Globus pallidus (tissue), 1 donor: ENCODE results near the gene MOCOS.

Experiments used
- DNase-seq: peaks from one replicate; pipeline ENCODE4 v3.0.0-alpha.2; 2015; ENCODE audit warnings: low spot score

MOCOS gene

GRCh38 chr18:36273347-36273746, 86.0 kb downstream of the MOCOS start:
- DNase-seq, result no peak

GRCh38 chr18:36274083-36274715, 86.9 kb downstream of the MOCOS start:
- no peak for DNase-seq

GRCh38 chr18:36275561-36275960, 88.3 kb downstream of the MOCOS start:
- no peak for DNase-seq

GRCh38 chr18:36279001-36279400, 91.7 kb downstream of the MOCOS start:
- no peak for DNase-seq

GRCh38 chr18:36281936-36282335, 94.6 kb downstream of the MOCOS start:
- no peak for DNase-seq

- DNase-seq, result no peak
Observed at GRCh38 chr18:36283448-36283847, 96.2 kb downstream of the MOCOS start.

GRCh38 chr18:36284268-36284667, 97.0 kb downstream of the MOCOS start:
- peak; percentile 4 for DNase-seq

GRCh38 chr18:36284671-36285295, 97.5 kb downstream of the MOCOS start:
- peak; percentile 72 for DNase-seq

- no peak for DNase-seq
Observed at GRCh38 chr18:36287653-36288052, 100.4 kb downstream of the MOCOS start.

GRCh38 chr18:36288689-36289088, 101.4 kb downstream of the MOCOS start:
- no peak for DNase-seq

- no peak for DNase-seq
Observed at GRCh38 chr18:36294031-36294430, 106.7 kb downstream of the MOCOS start.

- no peak for DNase-seq
Observed at GRCh38 chr18:36295214-36295613, 107.9 kb downstream of the MOCOS start.

GRCh38 chr18:36295880-36296301, 108.6 kb downstream of the MOCOS start:
- DNase-seq, result no peak

- peak; percentile 65 for DNase-seq
Observed at GRCh38 chr18:36296650-36297416, 109.5 kb downstream of the MOCOS start.

GRCh38 chr18:36297417-36298125, 110.3 kb downstream of the MOCOS start, which contains the start of gene FHOD3:
FHOD3 (plus strand) TSS chr18:36297713; CDS start chr18:36297836, 123 bp downstream.
- DNase-seq, result peak; percentile 28

- DNase-seq, result no peak
Observed at GRCh38 chr18:36298126-36298741, 110.9 kb downstream of the MOCOS start.

- DNase-seq, result no peak
Observed at GRCh38 chr18:36299015-36299414, 111.7 kb downstream of the MOCOS start.

- DNase-seq, result no peak
Observed at GRCh38 chr18:36300211-36300610, 112.9 kb downstream of the MOCOS start.

- no peak for DNase-seq
Observed at GRCh38 chr18:36301884-36302283, 114.6 kb downstream of the MOCOS start.

- no peak for DNase-seq
Observed at GRCh38 chr18:36302676-36303075, 115.4 kb downstream of the MOCOS start.

- no peak for DNase-seq
Observed at GRCh38 chr18:36303211-36303844, 116.0 kb downstream of the MOCOS start.
